GM18907 (cell line): ENCODE measurements around the gene ZNF618.

Source experiments
- ATAC-seq: cut with Tn5 transposase; IDR thresholded peaks from one replicate; pipeline ENCODE4 v1.9.1; 2021; ENCODE audit warnings: mild to moderate bottlenecking, moderate library complexity; ENCODE audit not compliant: unreplicated experiment

ZNF618 gene

DNA sequence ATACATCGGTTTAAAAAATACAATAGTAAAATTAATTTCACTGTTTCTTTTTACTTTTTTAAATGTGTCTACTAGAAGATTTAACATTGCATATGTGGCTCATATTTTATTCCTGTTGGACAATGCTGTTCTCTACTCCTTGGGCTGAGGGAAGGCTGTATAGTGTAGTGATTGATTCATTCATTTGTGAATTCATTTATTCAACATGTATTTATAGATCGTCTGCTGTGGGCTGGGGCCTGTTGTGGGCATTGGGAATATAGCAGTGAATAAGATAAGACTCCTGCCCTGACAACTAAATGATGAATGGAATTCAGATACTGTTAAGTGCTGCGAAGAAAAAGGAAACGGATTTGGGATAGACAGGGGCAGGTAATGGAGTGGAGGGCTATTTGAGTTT lies 55.7 kb downstream of the ZNF618 start:
- ATAC-seq, result no peak

DNA sequence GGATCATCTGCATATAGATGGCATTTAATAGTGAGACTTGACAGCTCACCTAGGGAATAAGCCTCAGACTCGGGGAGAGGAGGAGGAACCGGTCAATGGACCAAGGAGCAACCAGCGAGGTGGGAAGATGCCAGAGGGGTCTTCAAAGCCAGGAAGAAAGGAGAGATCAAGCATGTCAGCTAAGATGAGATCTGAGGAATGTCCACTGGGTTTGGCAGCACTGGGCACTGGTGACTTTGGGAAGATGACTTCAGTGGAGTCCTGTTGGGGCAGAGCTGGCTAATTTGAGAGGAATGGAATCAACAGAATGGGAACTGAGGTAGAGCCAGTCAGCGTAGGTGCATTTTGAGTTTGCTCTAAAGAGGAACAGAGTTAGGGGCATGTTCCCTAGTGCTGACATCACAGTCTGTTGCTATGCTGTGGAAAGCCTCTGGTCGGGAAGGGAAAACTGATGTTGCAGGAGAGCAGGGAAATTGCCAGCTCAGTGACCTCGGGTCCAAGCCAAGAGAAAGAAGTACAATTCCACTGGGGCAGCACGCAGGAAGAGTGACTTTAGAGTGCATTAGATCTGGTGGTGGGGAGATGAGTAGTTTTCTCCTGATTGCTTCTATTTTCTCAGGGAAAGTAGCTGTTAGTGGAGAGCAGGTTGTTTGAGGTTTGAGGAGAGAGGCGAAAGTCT lies 56.9 kb downstream of the ZNF618 start:
- ATAC-seq, result no peak

DNA sequence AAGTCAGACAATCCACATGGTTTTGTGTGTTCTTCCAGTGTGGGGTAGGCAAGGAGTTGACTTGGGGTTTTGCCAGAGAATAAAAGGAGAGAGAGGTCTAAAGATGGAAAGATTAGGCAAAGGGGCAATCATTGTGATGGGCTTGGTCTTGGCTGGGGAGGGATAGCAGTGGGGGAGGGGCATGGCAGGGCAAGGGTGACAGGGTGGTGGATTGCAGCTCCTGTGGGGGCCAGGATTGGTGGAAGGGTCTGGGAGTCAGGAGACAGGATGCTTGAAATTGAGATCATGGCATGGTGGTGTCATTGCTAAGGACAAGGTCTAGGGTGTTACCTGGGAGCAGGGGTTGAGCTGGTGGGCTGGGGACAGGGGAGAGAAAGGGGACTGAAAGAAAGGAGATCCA lies 57.6 kb downstream of the ZNF618 start:
- no peak for ATAC-seq

DNA sequence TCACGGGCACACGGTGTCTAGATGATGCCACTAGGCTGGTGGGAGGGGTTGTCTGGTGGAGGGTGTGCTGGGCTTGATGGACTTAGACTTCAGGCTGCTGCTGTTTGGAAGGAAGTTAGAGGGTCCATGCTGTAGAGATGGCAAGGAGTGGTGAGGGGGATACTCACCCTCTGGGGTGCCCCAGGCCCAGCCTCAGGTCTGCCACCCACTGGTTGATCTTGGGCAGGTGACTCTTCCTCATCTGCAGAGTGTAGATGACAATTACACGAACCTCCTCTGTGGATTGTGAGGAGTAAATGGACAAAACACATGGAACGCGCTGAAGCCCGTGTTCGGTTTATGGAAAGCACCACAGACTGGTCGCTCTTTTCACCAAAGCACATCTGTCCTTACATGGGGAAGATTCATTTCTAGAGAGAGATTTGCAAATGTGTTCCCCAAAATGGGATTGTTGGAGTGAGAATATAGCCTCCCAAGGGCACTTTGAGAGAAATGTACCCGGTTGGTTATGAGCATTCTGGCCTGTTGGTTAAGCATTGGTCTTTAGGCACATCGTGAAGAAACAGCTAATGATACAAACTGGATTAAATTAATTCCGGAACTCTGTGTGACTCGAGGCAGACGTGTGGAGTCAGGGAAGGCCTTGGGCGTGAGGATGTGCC lies 58.2 kb downstream of the ZNF618 start:
- no peak for ATAC-seq

DNA sequence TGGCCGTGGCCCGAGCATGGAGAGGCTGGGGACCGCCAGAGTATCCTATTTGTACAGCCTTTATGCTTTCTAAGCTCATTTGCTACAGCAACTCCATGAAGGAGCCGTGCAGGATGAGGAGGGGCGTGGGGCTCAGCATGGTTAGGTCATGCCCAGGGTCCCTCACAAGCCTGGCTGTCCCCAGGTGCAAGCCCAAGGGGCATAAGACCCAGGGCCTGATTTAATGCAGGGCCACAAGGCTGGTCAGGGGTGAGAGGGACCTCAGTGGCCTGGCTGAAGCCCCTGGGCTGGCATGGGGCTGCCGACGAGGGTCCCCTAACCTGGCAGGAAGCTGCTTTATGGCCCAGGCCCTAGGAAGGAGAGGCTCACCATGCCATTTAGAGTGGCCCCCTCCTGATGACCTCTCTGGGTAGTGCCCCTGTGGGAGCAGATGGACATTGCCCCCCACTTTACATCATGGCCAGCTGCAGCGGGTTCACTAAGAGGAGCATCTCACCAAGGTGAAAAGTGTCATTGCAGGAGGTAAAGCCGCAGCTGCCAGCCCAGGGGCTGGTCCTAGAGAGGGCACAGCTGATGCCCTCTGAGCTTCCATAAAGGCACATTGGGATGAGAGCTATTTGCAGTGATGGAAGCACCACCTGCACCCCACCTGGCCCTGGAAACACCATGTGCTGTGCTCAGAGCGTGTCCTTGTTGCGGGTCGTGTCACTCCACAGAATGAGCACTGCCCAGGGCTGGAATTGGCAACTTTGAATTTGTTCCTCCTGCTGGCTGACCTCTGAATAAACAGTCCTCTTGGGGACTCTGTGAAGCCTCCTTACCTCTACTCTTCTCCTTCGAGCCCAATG lies 58.9 kb downstream of the ZNF618 start:
- no peak for ATAC-seq

DNA sequence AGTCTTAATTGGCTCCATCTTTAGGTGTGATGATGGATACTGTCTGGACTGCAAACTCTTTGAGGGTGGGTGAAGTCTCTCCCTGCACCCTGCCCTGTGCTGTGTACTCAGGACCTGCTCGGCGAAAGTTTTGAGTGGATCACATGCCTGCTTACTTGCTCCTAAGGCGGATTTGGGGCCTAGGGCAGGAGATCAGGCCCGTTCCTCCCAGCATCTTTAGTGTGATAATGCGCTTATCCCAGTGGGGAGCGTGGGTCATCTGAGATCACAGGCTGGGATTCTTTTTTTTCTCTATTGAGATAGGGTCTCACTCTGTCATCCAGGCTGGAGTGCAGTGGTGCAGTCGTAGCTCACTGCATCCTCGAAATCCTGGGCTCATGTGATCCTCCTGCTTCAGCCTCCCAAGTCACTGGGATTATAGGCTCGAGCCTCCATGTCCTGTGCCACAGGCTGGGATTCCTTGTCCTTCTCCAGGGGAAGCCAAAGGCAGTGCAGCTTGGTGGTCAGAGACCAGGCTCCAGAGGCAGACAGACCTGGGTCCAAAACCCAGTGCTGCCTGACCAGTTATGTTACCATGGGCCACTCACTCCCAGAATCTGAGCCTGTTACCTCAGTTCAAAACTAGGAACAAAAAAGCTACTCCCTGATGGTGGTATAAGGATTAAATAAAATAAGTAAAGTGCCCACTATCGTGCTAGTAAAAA lies 59.7 kb downstream of the ZNF618 start:
- no peak for ATAC-seq

DNA sequence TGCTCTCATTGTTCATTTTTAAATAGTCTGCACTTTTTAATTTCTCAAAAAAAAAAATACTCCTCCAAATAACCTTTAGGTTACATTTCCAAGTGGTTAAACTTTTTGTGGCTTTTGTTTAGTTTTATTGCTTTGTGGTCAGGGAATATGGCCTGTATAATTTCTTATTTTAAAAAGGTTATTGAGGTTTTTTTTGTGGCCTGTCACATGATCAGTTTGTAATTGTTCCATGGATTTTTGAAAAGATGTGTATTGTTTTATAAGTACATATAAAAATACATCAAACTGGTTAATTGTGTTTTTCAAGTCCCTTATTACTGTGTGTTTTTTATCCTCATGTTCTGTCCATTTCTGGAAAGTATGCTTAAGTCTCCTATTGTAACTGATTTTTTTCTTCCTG lies 64.0 kb downstream of the ZNF618 start:
- ATAC-seq, result no peak

DNA sequence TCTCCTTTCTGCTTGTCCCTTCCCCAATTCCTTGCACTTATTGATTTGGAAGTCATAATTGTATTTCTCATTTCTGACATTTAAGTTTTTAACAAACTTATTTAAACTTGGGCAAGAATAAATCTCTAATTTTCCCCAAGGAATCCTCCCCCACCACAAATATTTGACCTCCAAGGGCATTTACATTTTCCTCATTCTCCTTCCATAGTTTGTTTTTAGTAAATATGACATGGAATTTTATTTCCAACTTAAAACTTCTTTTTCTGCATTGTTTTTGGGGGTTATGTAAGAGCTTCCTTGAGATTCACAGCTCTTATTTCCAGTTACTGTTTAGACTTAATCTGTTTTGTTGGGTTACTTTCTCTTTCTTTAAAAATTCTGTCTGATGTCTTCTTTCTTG lies 64.9 kb downstream of the ZNF618 start:
- no peak for ATAC-seq

DNA sequence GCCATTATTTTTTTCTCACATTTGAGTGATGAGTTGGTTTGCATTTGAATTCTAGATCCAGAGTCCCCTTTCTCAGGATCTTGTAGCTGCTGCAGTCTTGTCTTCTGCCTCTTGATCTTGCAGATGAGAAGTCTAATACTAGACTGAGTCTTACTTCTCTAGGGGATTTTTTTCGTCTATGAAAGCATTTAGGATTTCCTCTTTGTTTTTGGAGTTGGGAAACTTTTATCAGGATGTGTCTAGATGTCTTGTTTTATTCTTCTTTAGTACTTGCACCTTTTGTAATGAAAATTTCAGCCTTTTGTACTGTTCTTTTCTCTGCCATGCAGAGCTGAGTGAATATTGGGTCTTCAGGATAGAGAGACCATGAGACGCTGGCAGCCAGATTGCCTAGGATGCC lies 65.4 kb downstream of the ZNF618 start:
- ATAC-seq, result no peak

DNA sequence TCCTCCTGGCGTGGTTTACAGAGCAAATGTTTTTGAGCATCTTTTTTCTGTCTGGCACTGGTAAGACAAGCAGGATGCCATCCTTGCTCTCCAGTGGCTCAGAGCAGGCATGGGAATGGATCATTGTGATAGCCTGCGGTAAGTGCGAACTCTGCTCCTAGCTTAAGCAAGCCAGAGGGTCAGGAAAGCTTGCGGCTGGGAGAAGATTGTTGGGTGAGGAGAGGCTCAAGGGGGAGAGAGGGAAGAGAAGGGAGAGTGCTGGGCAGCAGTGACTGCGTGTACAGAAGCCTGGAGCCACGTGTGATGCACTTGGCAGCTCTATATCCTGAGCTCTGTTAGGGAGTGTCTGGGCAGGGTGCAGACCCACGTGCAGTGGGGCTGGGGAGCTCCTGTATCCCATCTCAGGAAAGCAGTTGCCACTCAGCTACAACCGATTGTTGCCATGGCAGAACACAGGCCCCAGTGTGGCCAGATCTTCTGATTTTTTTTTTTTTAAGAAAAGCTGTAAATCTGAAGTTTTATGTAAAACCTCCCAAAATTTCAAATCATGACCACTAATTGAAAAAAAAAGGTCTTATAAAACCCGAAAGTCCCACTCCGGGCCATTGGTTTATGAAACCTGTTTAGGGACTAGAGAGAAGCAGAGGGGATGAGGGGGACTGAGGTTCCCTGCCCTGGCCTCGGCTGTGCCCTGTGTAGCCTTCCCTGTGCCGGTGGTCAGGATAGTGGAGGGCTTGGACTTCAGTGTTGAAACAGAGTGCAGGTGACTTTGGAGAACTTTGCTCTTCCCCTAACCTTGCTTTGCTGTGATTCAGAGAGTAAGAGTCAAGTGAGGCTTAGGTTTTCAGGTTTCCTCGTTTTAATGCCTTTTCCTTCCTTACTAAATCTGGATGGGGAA lies 67.3 kb downstream of the ZNF618 start:
- no peak for ATAC-seq

DNA sequence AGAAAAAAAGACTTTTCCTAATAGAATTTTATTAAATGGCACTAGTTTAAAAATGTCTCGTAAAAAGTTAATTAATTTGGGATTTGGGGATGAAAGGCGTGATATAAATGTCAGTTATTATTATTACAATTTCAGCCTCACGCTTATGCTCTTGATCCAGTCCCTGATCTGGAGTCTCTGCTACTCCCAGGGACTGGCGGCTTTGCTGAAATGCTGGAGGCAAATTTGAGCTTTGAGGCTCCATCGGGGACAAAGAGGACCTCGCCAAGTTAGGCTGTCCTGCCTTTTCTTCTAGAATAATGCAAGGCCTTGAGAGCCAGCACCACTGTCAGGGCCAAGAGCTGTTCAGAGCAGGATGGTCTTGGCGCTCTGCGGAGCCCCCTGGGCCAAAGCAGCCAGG lies 69.7 kb downstream of the ZNF618 start:
- no peak for ATAC-seq

DNA sequence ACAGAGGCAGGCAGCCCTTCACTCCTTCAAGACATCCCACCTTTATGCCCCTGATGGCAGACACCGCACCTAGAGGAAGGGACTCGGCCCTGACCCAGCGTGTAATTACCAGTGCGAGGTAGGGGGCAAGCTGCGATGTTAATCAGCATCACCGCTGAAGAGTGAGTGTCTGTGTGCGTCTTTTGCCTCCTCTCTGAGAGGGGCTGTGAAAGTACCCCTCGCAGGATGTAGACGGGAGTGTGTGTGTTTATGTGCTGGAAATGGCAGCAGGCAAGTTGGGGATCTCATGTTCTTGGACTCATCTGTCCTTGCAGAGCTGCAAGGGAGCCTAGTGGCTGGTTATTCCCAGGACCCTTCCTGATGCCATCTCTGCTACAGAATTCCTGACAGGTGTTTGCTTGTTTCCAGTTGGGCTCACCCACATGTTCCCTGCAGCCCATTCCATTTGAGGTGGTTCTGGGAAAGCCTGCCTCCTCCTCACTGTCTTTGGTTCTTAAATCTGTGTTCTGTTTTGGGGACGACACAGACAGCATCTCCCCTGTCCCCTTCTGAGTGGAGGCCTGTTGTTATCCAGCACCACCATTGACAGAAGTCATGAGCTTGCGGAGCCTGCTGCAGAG lies 70.5 kb downstream of the ZNF618 start:
- no peak for ATAC-seq

DNA sequence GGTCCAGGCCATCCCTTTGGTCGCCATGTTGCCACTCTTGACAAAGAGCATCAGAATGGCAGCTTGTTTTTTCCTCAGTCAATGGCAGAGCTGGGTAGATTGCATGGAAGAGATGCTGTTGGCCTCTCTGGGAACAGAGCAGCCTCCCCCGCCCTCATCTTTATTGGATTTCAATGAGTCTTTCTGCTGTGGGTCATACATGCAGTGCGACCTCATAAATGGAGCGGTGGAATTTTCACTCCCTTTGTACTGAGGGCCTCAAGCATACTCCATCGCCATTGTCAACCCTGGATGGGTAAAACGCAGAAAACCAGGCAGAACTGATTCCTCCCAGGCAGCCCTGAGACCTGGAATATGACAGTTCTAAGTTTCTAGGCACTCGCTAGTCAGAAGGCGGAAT lies 71.8 kb downstream of the ZNF618 start:
- no peak for ATAC-seq

DNA sequence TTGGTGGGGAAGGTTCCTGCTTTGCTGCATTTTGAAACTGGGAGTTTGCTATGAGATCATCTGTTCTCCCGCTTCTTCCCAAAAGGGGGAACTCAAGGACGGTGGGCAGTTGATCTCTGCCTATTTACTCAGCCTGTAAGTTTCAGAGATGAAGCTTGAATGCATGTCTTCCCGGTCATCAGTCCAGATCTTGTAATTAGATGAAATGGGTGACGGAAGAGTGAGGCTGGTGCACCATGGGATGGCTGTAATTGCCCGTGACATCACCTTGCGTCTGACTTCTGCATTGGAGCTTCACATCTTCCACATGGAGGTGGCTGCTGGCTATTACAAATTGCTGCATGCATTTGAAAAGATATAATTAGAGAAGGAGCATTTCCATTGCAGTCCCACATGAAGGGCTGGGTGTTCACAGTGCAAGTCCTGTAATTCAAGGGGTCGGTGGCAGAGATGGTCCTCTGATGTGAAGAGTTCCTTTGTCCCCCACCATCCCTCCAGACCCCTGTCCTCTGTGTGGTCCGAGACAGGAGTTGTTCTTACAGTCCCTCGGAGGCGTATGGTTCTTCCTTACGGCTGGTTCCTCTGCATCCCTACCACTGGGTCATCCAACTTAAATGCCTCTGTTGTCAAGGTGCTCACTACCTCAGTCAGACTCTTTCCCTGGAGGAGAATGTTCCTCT lies 72.9 kb downstream of the ZNF618 start:
- ATAC-seq, result no peak

DNA sequence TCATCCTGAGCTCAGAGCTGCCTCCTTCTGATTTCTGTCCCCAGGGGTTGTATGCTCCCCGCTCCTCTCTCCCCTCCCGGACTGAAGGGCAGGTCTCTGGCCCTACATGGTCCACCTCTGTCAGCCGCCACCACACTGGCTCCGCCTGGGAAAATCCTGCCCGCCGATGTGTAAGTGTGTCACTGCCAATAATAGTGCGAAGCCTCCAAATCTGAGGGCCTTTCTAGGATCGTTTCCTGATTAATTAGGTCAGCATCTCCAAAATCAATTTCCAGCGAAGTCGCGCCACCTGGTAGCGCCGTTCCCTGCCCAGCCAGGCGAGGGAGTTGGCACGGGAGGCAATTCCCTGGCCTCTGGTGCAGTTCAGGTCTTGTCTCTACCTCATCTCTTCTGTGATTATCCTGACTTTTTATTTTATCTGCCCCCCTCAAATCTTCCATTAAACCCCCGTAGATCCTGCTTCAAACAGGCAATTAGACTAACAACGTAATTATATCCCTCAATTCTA lies 73.5 kb downstream of the ZNF618 start:
- no peak for ATAC-seq

DNA sequence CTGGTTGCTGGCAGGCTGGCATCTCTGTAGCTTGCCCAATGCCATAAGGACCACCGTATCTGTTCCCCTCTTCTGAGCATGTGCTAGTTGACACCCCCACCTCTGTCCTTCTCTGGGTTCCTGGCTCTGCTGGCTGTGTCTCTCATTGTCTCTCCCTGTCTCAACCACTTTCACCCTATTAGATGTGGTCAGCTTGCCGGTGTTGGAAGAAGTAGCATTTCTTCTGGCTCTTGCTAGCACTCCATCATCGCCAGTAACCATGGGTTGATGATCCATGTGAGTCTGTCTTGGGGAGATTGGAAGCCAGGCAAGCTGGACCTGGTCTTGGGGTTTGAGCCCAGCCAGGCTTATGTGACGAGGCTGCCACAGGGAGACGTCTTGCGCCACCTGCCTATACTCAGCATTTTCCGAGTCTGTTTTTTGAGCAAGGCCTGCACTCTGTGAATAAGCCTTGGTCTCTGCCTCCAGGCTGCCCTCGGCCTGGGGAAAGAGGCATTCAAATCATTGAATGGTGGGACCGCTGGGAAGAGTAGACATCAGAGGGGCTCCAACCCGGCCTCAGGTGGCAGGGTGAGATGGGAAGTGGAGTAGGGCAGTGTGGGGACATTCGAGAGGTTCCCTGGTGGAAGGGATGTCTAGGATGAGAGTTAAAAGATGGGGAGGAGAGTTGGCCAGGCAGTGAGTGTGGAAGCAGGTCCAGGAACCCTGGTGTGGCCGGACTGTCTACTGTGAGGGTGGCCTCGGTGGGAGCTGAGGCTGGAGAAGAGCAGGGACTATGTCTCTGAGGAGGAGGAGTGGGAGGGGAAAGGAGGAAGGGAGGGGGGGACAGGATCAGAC lies 74.3 kb downstream of the ZNF618 start:
- no peak for ATAC-seq

DNA sequence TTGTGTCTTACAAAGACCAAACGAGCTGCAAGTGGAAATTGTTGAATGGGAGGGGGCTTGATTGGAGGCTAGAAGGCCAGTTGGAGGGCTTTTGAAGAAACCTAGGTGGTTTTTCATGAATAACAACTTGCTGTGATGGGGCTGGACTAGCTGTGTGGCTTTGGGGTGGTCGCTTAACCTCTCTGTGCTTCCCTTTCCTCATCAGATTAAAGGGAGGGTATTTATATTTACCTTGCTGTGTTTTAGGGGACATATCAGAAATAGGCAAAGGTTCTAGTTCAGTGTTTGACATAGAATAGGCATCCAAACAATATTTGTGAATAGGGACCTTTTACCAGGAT lies 74.9 kb downstream of the ZNF618 start:
- ATAC-seq, result no peak

DNA sequence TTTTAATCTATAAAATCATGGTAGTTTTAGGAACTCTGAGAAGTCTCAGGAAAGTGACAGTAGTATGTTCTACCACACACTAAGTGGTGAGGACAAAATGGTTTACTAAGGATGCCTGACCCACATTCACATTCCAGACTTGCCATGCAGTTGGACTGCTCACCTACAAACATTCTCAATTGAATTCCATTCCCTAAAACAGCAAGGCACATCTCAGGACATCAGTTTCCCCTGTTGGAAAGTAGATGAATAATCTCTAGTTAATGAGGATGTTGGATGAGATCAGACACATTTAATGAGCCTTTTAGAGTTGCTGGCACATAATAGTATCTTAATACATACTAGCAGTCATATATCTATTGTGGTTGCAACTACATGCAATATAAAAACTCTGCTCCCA lies 76.6 kb downstream of the ZNF618 start:
- no peak for ATAC-seq
